Astrocyte (in vitro differentiated cells and primary cell): ENCODE measurements around the gene CIB4.

Experiments
- CTCF ChIP-seq: IDR thresholded peaks from 2 replicates; pipeline ENCODE4 v1.5.1; 2011; ENCODE audit warnings: low read depth, mild to moderate bottlenecking, inconsistent platforms, low read length, moderate library complexity; ENCODE audit not compliant: insufficient read depth
- EZH2 ChIP-seq: IDR thresholded peaks from 2 replicates; pipeline ENCODE4 v1.6.1; 2012; ENCODE audit warnings: mild to moderate bottlenecking, low read length, inconsistent platforms; ENCODE audit not compliant: insufficient read depth

- TF ChIP-seq CTCF: no peak
- TF ChIP-seq EZH2: no peak
Observed at GRCh38 chr2:26542194-26542455, 99.0 kb downstream of the CIB4 start.
